Stomach (tissue), 4 donors: Measurements from ENCODE around the gene ARHGAP40.

Experiments
- CTCF ChIP-seq, 7 experiments: fragments of 450-650 bp in 4 of 7; fragments of 200-600 bp in 3 of 7; sonication (generic) in 3 of 7; IDR thresholded peaks; one replicate each; pipeline ENCODE4 v1.5.1; 2016 to 2019; ENCODE audit warnings: antibody characterized with exemption in 7 of 7, control low read depth in 2 of 7, mild to moderate bottlenecking in 1 of 7
- EP300 ChIP-seq: sonication (generic); formaldehyde crosslinking; IDR thresholded peaks from one replicate; pipeline ENCODE4 v1.6.1; 2017; ENCODE audit warnings: antibody characterized with exemption
- POLR2A ChIP-seq, 4 donors: fragments of 450-650 bp; IDR thresholded peaks; one replicate each; pipeline ENCODE4 v1.6.1; 2016; ENCODE audit warnings: antibody characterized with exemption in 4 of 4, control low read depth in 2 of 4, mild to moderate bottlenecking in 1 of 4, moderate library complexity in 1 of 4

GRCh38 chr20:38670786-38671185 is 69.2 kb downstream of the ARHGAP40 start:
- TF ChIP-seq CTCF (IDR thresholded peaks at IDR 0.05) (no peak), POLR2A (IDR thresholded peaks at IDR 0.05) (no peak), EP300 (no peak)
